Ectodermal cell (in vitro differentiated cells): Measurements from ENCODE around the gene WDR72.

Source experiments
- H3K27ac ChIP-seq: 2 replicates; pipeline ENCODE4 v1.7.0; 2013; ENCODE audit warnings: mild to moderate bottlenecking, low read depth, low read length; ENCODE audit not compliant: insufficient read depth, poor library complexity, severe bottlenecking
- H3K27me3 ChIP-seq: 2 replicates; pipeline ENCODE4 v1.7.0; 2013; ENCODE audit warnings: mild to moderate bottlenecking, low read length; ENCODE audit not compliant: insufficient read depth, control insufficient read depth, poor library complexity, severe bottlenecking
- H3K36me3 ChIP-seq: one replicate; pipeline ENCODE4 v1.7.0; 2013; ENCODE audit warnings: low read length; ENCODE audit not compliant: control insufficient read depth, insufficient read depth
- H3K4me1 ChIP-seq: one replicate; pipeline ENCODE4 v1.7.0; 2013; ENCODE audit warnings: low read length; ENCODE audit not compliant: control insufficient read depth, insufficient read depth
- H3K4me3 ChIP-seq: 2 replicates; pipeline ENCODE4 v1.7.0; 2013; ENCODE audit warnings: low read depth, low read length, control low read depth; ENCODE audit not compliant: insufficient read depth
- H3K9me3 ChIP-seq: 2 replicates; pipeline ENCODE4 v1.7.0; 2013; ENCODE audit warnings: mild to moderate bottlenecking, low read length, moderate library complexity; ENCODE audit not compliant: control insufficient read depth
- WGBS, 2 experiments: methylation state at CpG; one replicate each; pipeline ENCODE4 v1.1.7; 2013; ENCODE audit warnings: missing lambda C conversion rate in 2 of 2; 5-methylcytosine and 5-hydroxymethylcytosine counted together

The WDR72 gene

DNA sequence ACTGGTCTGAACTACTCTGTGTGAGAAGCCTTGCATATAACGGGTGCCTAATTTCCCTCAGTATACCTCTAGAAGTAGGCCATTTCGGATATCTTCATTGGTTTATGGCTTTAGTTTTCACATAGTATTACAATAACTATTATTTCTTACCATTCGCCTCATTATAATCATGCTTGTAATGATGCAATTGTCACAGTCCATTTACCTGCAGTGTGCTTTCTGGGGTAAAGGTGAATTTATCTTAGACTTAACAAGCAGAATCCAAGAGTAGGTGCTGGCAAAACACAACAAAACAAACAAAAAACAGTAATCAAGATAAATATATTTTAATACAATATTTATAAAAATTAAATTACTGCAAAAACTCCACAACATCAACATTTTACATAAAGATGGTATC, 246.0 kb downstream of the WDR72 start:
- Histone ChIP-seq H3K4me1 (no peaks in the 10 kb centered on the region), H3K36me3 (no peaks in the 10 kb centered on the region), H3K27me3 (no peaks in the 10 kb centered on the region), H3K27ac (no peak overlapping the region), H3K9me3 (no peaks in the 10 kb centered on the region), H3K4me3 (no peak overlapping the region)
- 90 to 100% methylated on average over 1 to 3 of the region's 3 CpGs for WGBS, 2 experiments

GRCh38 chr15:53512029-53512428, 247.4 kb downstream of the WDR72 start:
- Histone ChIP-seq H3K27ac (no peak overlapping the region), H3K27me3 (no peaks in the 10 kb centered on the region), H3K9me3 (no peaks in the 10 kb centered on the region), H3K4me1 (no peaks in the 10 kb centered on the region), H3K36me3 (no peaks in the 10 kb centered on the region), H3K4me3 (no peak overlapping the region)
- WGBS, 2 experiments, result 100% methylated on average over 1 of the region's 2 CpGs; no CpG with 5 or more reads in 1 of the 2 experiments

- no peak overlapping the region for H3K27ac ChIP-seq
- no peaks in the 10 kb centered on the region for H3K36me3 ChIP-seq
- no peaks in the 10 kb centered on the region for H3K9me3 ChIP-seq
- H3K4me3 ChIP-seq, result no peak overlapping the region
- no peaks in the 10 kb centered on the region for H3K27me3 ChIP-seq
- H3K4me1 ChIP-seq, result no peaks in the 10 kb centered on the region
Observed at GRCh38 chr15:53511175-53511574, 248.3 kb downstream of the WDR72 start.

- no peaks in the 10 kb centered on the region for H3K27me3 ChIP-seq
- H3K27ac ChIP-seq, result no peak overlapping the region
- no peaks in the 10 kb centered on the region for H3K36me3 ChIP-seq
- no peaks in the 10 kb centered on the region for H3K4me1 ChIP-seq
- no peaks in the 10 kb centered on the region for H3K9me3 ChIP-seq
- 85 to 90% methylated on average over 2 of the region's 2 CpGs for WGBS, 2 experiments
- no peak overlapping the region for H3K4me3 ChIP-seq
Observed at GRCh38 chr15:53506370-53506769, 253.1 kb downstream of the WDR72 start.

- WGBS, 2 experiments, result 93 to 95% methylated on average over 4 of the region's 4 CpGs
- no peaks in the 10 kb centered on the region for H3K27me3 ChIP-seq
- no peaks in the 10 kb centered on the region for H3K36me3 ChIP-seq
- no peak overlapping the region for H3K4me3 ChIP-seq
- no peak overlapping the region for H3K27ac ChIP-seq
- H3K4me1 ChIP-seq, result no peaks in the 10 kb centered on the region
- H3K9me3 ChIP-seq, result no peaks in the 10 kb centered on the region
Observed at GRCh38 chr15:53498996-53499395, 260.5 kb downstream of the WDR72 start.

- H3K27ac ChIP-seq, result no peak overlapping the region
- H3K9me3 ChIP-seq, result no peaks in the 10 kb centered on the region
- H3K36me3 ChIP-seq, result no peaks in the 10 kb centered on the region
- no peaks in the 10 kb centered on the region for H3K4me1 ChIP-seq
- H3K4me3 ChIP-seq, result no peak overlapping the region
- H3K27me3 ChIP-seq, result no peaks in the 10 kb centered on the region
Observed at GRCh38 chr15:53490341-53490740, 269.1 kb downstream of the WDR72 start.

DNA sequence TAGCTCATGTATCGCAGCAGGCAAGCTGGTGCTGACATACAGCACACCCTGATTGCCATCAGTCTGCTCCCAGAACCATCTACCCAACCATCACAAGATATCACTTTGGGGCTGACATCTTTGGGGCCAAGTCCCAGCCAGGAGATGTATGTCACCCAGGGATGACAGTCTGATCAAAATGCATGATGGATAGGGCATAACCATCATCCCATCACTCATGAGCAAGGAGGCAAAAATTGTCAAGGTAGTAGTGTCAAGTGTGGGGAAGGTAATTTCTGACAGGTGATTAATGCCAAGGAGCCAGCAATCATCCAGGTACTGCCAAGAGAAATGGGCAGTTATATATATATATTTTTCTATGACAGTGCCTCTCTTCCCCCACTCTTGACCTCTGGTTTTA, 277.4 kb downstream of the WDR72 start:
- Histone ChIP-seq H3K27me3 (no peaks in the 10 kb centered on the region), H3K36me3 (no peaks in the 10 kb centered on the region), H3K27ac (no peak overlapping the region), H3K4me1 (no peaks in the 10 kb centered on the region), H3K4me3 (no peak overlapping the region), H3K9me3 (no peaks in the 10 kb centered on the region)
- WGBS, 2 experiments, result 94 to 98% methylated on average over 1 of the region's 1 CpG

DNA sequence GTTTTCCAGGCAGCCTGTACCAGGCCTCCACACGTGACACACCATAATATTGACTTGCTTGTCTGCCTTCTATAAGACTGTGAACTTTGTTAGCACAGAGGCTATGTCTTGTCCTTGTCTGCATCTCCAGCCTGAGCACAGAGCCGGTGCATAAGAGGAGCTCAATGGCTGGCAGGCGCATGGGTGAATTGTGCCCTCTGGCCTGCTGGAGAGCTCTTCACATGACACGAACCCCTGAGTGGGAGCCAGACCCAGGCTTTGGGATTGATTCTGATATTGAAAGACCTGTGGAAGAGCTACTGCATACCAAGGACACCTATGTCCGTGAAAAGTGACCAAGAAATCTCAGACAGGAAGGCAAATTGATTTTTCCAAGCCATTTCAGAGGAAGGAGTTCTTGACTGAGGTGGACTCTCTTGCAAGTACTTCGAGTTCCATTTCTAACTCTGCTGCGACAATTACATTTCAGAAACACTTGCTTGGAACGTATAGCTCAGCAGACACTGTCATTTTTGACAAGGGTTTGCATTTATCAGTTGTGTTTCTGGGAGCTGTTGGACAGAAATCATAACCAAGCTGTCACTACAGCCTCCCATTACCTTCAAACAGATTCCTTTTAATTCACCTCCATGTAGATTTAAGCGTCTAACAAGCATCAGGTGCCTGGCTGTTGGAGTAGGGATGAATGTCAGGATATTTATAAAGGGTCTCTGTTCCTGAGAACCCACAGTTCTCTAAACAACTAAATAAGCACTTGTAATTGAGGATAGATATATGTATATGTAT, 281.3 kb downstream of the WDR72 start:
- H3K4me3 ChIP-seq, result no peak overlapping the region
- WGBS, 2 experiments, result 92 to 93% methylated on average over 8 of the region's 9 CpGs
- no peaks in the 10 kb centered on the region for H3K27me3 ChIP-seq

GRCh38 chr15:53473886-53474285, 285.6 kb downstream of the WDR72 start:
- H3K9me3 ChIP-seq, result no peaks in the 10 kb centered on the region
- H3K36me3 ChIP-seq, result no peaks in the 10 kb centered on the region
- H3K4me1 ChIP-seq, result no peaks in the 10 kb centered on the region
- no peaks in the 10 kb centered on the region for H3K27me3 ChIP-seq
- H3K27ac ChIP-seq, result no peak overlapping the region
- 88% methylated on average over 1 of the region's 1 CpG for WGBS, 2 experiments
- no peak overlapping the region for H3K4me3 ChIP-seq

More for the DNA sequence above, 281.3 kb downstream of the WDR72 start:
- no peaks in the 10 kb centered on the region for H3K4me1 ChIP-seq
- no peaks in the 10 kb centered on the region for H3K36me3 ChIP-seq
- H3K9me3 ChIP-seq, result no peaks in the 10 kb centered on the region
- no peak overlapping the region for H3K27ac ChIP-seq

- Histone ChIP-seq H3K27ac (no peak overlapping the region), H3K9me3 (no peaks in the 10 kb centered on the region), H3K4me1 (no peaks in the 10 kb centered on the region), H3K27me3 (no peaks in the 10 kb centered on the region), H3K4me3 (no peak overlapping the region), H3K36me3 (no peaks in the 10 kb centered on the region)
- 91 to 98% methylated on average over 3 to 4 of the region's 4 CpGs for WGBS, 2 experiments
Observed at GRCh38 chr15:53473435-53473834, 286.0 kb downstream of the WDR72 start.

DNA sequence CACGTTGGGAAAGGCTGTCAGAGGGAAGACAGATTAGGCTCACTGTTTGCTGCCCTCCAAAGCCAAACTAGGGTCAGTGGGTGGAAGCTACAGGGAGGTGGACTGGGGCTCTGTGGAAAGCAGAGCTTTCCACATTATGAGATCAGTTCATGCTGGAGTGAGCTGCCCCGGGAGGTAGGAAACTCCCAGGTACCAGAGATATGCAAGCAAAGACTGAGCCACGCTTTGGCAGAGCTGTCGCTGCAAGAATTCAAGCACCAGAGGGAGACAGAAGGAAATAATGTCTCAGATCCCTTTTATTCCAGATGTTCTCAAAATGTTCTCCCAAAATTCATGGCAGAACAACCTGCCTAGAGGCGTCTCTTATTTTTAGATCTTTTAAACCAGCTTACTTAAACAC, 286.6 kb downstream of the WDR72 start:
- WGBS, 2 experiments, result 63 to 76% methylated on average over 4 to 5 of the region's 5 CpGs
- Histone ChIP-seq H3K4me1 (no peaks in the 10 kb centered on the region), H3K9me3 (no peaks in the 10 kb centered on the region), H3K27me3 (no peaks in the 10 kb centered on the region), H3K4me3 (no peak overlapping the region), H3K36me3 (no peaks in the 10 kb centered on the region), H3K27ac (no peak overlapping the region)
